DND-41 (cell line): ENCODE results near the gene ANAPC15.

Experiments
- CTCF ChIP-seq: IDR thresholded peaks from 2 replicates; pipeline ENCODE4 v1.5.1; 2012; ENCODE audit warnings: borderline replicate concordance, low read length, moderate library complexity, mild to moderate bottlenecking; ENCODE audit not compliant: poor library complexity, severe bottlenecking; ENCODE audit errors: extremely low read depth
- EZH2 ChIP-seq: IDR thresholded peaks from 3 replicates; pipeline ENCODE4 v1.6.1; 2012; ENCODE audit warnings: borderline replicate concordance, low read depth, mild to moderate bottlenecking, moderate library complexity, low read length, inconsistent platforms; ENCODE audit not compliant: severe bottlenecking

DNA sequence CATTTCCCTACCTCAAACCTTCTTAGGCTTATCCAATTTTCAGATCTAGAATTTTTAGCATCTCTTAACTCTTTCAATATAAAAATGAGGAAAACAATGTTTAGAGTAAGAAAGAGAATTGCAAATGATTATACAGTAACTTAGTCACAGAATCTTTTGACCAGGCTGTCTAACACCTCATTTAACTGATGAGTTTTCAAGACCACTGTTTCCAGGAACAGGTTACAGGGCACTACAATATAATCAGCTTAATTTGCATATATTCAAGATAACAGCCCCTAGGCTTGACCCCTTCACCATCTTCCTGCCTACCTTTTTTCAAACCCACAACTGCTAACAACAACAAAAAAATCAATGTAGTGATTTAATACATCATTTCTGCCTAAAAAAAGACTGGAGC lies 44.8 kb downstream of the ANAPC15 start:
- TF ChIP-seq CTCF = no peak
- no peak for TF ChIP-seq EZH2
